Naive thymus-derived CD8-positive, alpha-beta T cell (primary cell): Measurements from ENCODE around the gene CACNB2. TPM values are rescaled to one million over a fixed set of nuclear protein-coding genes. Genes with fewer than 3 reads are reported as not detected.
"Not testable (repeated sequence)": the region's sequence is repeated elsewhere in the genome, so short reads cannot be mapped to it uniquely, and the experiment has no call there.

Experiments
- ATAC-seq, 2 donors: fragments of 150-1000 bp; cut with Tn5 transposase in 1 of 2; sonication (Bioruptor Pico), chemical (Tn5 transposase) in 1 of 2; 1 replicate in 1 of 2; 2 replicates in 1 of 2; pipeline ENCODE4 v1.10.0; 2021; ENCODE audit warnings: mild to moderate bottlenecking in 2 of 2, moderate library complexity in 2 of 2
- POLR2A ChIA-PET: fragments of 350-600 bp; sonication (Branson Sonifier 250); formaldehyde crosslinking; loops from one replicate; lab custom pipeline; 2021; ENCODE audit warnings: antibody characterized with exemption; lab: Charles Lee
- DNase-seq, 10 donors: peaks; one replicate each; pipeline versions ENCODE4 v3.0.0 to v3.0.0-alpha.2; 2020 to 2022
- H3K27ac Mint-ChIP-seq, 10 donors: one replicate each; pipeline ENCODE4 v1.8.0; 2020 to 2022; ENCODE audit warnings: mild to moderate bottlenecking in 10 of 10, mixed read lengths in 10 of 10, moderate library complexity in 4 of 10, inconsistent platforms in 1 of 10
- H3K27me3 Mint-ChIP-seq, 5 donors: one replicate each; pipeline ENCODE4 v1.8.0; 2021 to 2022; ENCODE audit warnings: mixed read lengths in 5 of 5
- H3K36me3 Mint-ChIP-seq, 3 donors: one replicate each; pipeline ENCODE4 v1.8.0; 2020 to 2022; ENCODE audit warnings: mixed read lengths in 3 of 3, mild to moderate bottlenecking in 2 of 3, inconsistent platforms in 1 of 3
- H3K4me1 Mint-ChIP-seq, 4 donors: one replicate each; pipeline ENCODE4 v1.8.0; 2021 to 2022; ENCODE audit warnings: mixed read lengths in 4 of 4
- H3K4me3 Mint-ChIP-seq, 10 donors: one replicate each; pipeline ENCODE4 v1.8.0; 2020 to 2022; ENCODE audit warnings: mild to moderate bottlenecking in 10 of 10, mixed read lengths in 10 of 10, moderate library complexity in 6 of 10, inconsistent platforms in 1 of 10
- H3K9me3 Mint-ChIP-seq, 9 donors: one replicate each; pipeline ENCODE4 v1.8.0; 2020 to 2022; ENCODE audit warnings: mixed read lengths in 9 of 9, mild to moderate bottlenecking in 3 of 9, inconsistent platforms in 1 of 9, moderate library complexity in 1 of 9
- polyA plus RNA-seq, 3 donors: library from polyadenylated mRNA; unstranded; fragments of 300-500 nt; fragmentation: Illumina TruSeq; gene quantifications; one replicate each; pipeline ENCODE4 v1.2.3, GENCODE V29; 2021
- total RNA-seq, 8 experiments: library from RNA in 2 of 8; stranded (reverse) in 2 of 8; gene quantifications; one replicate each; pipeline ENCODE4 v1.2.3 and lab custom pipeline; 2021 to 2026

CACNB2 gene
- total and polyA plus RNA-seq, 5 experiments from 2014 or later = 0.13 to 0.27 (median 0.17) TPM; not detected in 2

GRCh38 chr10:18582803-18583202, 442.6 kb downstream of the CACNB2 start:
- ATAC-seq (no peak), DNase-seq (no peak)
- Mint-ChIP-seq H3K27me3 (no peaks in the 10 kb centered on the region), H3K36me3 (peaks cover 38 to 79% (median 71%) of the 10 kb centered on the region in 3 donors), H3K27ac (peak overlapping the region in 2 of 10 donors; percentile 1 to 4), H3K4me3 (no peak overlapping the region), H3K4me1 (peaks cover 8 to 17% (median 14%) of the 10 kb centered on the region in 4 donors), H3K9me3 (peaks cover 0 to 13% (median 7%) of the 10 kb centered on the region in 9 donors)
- POLR2A ChIA-PET = no interaction called here

- peaks cover 8 to 17% (median 14%) of the 10 kb centered on the region in 4 donors for H3K4me1 Mint-ChIP-seq
- peaks cover 33 to 78% (median 70%) of the 10 kb centered on the region in 3 donors for H3K36me3 Mint-ChIP-seq
- H3K27me3 Mint-ChIP-seq = no peaks in the 10 kb centered on the region
- POLR2A ChIA-PET = no interaction called here
- H3K27ac Mint-ChIP-seq = peak overlapping the region in 3 of 10 donors; percentile 11 to 70 (median 35)
- DNase-seq = peak in 2 of 10 donors; percentile 4 to 15
- no peak overlapping the region for H3K4me3 Mint-ChIP-seq
- peaks cover 0 to 8% (median 1%) of the 10 kb centered on the region in 9 donors for H3K9me3 Mint-ChIP-seq
- no peak for ATAC-seq
Measured at GRCh38 chr10:18583575-18584270, 443.5 kb downstream of the CACNB2 start.

- H3K27me3 Mint-ChIP-seq, ATAC-seq, POLR2A ChIA-PET, DNase-seq, H3K4me3 Mint-ChIP-seq, H3K27ac Mint-ChIP-seq: not testable (repeated sequence)
- peaks cover 33 to 78% (median 63%) of the 10 kb centered on the region in 3 donors for H3K36me3 Mint-ChIP-seq
- H3K4me1 Mint-ChIP-seq = peaks cover 12 to 19% (median 17%) of the 10 kb centered on the region in 4 donors
- H3K9me3 Mint-ChIP-seq = peaks cover 0 to 14% (median 2%) of the 10 kb centered on the region in 9 donors
Measured at GRCh38 chr10:18586637-18587036, 446.4 kb downstream of the CACNB2 start.

- DNase-seq, H3K4me3 Mint-ChIP-seq, POLR2A ChIA-PET, H3K27me3 Mint-ChIP-seq, H3K27ac Mint-ChIP-seq, ATAC-seq: not testable (repeated sequence)
- Mint-ChIP-seq H3K9me3 (peaks cover 0 to 14% (median 2%) of the 10 kb centered on the region in 9 donors), H3K4me1 (peaks cover 1 to 15% (median 8%) of the 10 kb centered on the region in 4 donors), H3K36me3 (peaks cover 35 to 86% (median 82%) of the 10 kb centered on the region in 3 donors)
Measured at GRCh38 chr10:18591141-18591540, 450.9 kb downstream of the CACNB2 start.

Other genes starting within 250 kb of the CACNB2 start
- gene SLC39A12, start 188.5 kb upstream of the CACNB2 start, total RNA-seq = not detected
- gene SLC39A12, start 188.5 kb upstream of the CACNB2 start, polyA plus RNA-seq = not detected